A204.1 (cell line): ENCODE measurements around the gene TARP.
"Not testable (repeated sequence)": the region's sequence is repeated elsewhere in the genome, so short reads cannot be mapped to it uniquely, and the experiment has no call there.

Experiments used
- FAIRE-seq: peaks from 2 replicates; lab custom pipeline; 2012; peaks lifted over from hg19 to GRCh38; lab: Jason Lieb, UNC

The TARP gene

DNA sequence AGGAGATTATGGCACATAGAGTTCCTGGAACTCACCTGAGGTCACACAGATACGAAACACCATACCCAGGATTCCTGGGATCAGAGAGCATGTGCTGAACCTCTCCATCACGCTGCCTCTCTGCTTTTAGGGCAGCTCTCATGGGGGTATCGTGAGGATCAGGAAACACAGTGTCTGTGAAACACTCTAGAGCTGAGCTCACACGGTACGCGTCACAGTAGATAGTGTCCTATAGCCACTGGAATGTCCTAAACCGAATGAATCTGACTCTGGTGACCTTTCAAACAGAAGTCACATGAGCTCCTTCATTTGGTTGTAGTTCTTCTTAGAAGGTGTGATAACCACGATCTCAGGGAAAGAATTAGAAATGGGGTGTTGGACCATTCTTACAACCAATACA, 14.3 kb downstream of the TARP start:
- not testable (repeated sequence) for FAIRE-seq

DNA sequence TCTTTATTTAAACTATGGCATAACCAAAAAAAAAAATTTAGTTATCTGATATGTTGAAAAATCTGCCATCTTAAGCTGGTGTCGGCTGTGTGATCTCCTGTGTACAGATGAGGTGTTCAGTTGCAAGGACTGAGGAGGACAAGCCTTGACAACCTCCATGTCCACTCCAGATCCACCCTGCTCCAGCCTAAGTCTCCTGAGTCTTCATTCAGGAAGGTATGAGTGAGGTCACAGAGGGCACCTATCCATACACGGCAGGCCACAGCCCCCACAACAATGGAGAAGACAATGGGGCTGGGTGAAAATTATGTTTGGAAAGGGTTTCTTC, 16.1 kb downstream of the TARP start:
- FAIRE-seq: no peak

DNA sequence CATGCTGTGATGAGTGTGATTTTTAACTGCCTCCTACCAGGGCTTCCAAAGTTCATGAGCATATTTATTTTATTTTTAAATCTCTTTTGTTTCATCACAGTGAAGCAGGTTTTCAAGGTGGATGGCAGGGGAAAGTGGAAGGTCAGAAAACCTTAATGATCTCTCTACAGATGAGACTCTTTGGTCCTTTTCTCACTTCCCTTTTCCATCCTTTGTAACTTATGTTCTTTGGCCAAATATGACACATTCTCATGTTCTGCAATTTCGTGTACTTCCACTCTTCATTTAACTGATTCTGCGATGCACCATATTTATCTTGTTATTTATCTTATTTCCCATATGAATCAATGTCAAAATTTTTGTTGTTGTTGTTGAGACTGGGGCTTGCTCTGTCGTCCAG, 23.6 kb downstream of the TARP start:
- not testable (repeated sequence) for FAIRE-seq

DNA sequence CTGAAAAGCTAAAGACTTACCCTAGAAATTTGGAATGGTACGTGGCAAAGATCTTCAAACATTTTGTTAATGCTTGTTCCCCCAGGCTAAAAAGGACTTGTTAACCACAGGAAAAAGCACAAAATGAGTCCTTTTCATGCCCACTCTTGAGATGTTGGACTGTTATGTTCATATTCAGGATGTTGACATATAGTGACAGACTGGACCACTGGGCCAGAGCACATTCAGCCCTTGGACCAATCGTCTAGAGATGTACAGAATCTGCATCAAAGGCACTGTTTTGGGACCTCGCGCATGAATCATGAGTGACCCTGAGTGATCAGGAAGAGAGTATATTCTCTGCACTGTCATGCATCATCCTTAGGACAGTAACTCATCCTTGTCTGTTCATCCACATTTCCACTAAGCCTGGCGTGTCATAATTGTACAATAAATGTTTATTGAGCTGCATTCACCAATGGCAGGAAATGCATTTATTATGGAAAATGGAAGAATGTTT, 25.3 kb downstream of the TARP start:
- FAIRE-seq: no peak

DNA sequence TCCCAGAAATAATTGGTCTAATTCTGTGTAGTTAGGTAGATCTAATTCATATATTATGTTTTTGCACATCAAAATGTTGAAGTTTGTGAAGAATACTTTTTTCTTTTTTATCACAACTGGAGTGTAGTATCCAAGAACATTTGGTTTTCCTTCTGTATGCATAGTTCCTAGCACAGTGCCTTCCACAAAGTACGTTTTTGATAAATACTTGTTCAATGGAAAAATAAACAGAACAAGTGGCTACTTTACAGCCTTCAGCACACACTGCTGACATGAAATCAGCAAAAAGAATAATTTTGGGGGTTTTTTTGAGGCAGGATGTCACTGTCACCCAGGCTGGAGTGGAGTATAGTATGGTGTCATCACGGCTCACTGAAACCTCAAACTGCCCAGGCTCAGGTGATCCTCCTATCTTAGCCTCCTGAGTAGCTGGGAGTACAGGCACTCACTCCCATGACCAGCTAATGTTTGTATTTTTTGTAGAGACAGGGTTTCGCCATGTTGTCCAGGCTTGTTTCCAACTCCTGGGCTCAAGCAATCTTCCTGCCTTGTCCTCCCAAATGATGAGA, 27.9 kb downstream of the TARP start:
- no peak for FAIRE-seq

DNA sequence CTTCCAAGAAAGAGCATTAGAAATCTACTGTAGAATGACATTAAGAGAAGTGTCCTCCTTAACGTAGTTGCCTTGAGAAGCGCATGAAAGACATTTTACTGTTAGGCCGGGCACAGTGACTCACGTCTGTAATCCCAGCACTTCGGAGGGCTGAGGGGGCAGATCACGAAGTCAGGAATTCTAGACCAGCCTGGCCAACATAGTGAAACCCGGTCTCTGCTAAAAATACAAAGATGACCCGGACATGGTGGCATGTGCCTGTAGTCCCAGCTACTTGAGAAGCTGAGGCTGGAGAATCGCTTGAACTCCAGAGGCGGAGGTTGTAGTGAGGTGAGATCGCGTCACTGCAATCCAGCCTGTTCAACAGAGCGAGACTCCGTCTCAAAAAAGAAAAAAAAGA, 28.9 kb downstream of the TARP start:
- no peak for FAIRE-seq

DNA sequence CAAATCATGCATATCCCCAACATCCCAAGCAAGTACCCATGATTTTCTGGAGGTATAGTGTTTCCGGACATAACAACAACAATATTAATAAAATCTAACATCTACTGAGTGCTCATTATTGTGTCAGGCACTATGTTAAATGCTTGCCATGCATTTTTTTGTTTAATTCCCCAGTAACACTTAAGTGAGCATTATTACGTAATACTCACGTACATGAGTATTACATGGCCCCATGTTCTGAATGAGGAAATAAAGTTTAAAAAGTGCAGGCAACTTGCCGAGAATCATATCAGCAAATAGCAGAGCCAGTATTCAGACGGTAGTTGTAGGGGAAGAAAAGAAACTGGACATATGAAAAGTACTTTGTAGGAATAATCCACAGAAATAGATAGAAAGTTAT, 30.1 kb downstream of the TARP start:
- FAIRE-seq: not testable (repeated sequence)

DNA sequence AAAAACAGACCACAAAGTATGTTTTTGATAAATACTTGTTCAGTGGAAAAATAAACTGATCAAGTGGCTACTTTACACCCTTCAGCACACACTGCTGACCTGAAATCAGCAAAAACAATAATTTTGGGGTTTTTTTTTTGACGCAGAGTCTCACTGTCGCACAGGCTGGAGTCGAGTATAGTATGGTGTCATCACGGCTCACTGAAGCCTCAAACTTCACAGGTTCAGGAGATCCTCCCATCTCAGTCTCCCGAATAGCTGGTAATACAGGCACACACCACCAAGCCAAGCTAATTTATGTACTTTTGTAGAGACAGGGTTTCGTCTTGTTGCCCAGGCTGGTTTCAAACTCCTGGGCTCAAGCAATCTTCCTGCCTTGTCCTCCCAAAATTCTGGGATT, 30.6 kb downstream of the TARP start:
- FAIRE-seq: no peak

DNA sequence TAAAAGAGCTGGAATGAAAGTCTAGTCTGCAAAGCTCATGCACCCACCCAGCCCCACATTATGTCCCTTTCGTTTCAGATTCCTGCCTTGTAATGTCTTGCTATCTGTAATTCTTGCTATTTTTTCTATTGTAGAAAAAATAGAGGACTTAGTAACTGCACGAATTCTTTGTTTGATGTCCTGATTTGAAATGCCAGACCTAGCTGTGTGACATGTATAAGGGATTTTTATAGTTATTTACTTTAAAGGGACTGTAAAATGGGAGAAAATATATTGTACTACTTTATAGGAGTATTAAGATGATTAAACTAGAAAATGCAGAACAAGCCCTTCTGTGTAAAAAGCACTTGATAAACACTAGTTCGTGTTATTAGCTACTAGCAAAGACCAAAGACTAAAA, 32.4 kb downstream of the TARP start:
- no peak for FAIRE-seq

DNA sequence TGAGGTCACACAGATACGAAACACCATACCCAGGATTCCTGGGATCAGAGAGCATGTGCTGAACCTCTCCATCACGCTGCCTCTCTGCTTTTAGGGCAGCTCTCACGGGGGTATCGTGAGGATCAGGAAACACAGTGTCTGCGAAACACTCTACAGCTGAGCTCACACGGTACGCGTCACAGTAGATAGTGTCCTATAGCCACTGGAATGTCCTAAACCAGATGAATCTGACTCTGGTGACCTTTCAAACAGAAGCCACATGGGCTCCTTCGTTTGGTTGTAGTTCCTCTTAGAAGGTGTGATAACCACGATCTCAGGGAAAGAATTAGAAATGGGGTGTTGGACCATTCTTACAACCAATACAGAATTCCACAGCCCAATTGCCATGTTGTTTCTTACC, 34.3 kb downstream of the TARP start:
- not testable (repeated sequence) for FAIRE-seq

DNA sequence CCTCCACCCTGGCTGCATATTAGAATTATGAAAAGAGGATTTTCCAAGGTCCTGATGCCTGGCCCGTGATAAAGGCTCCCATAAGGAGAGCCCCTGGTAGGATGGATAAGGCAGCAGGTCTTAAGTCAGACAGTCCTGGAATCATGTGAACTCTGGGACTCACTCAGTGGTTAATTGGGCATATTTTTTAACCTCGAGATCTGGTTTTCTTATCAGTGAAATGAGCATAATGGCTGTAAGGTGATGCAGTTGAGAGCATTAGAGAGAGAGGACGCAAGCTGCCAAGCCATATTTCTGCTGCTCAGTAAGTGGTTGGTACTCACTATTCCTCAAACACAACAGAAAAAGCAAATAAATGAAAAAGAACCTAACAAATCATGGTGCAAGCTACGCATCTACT, 37.8 kb downstream of the TARP start:
- FAIRE-seq: no peak

DNA sequence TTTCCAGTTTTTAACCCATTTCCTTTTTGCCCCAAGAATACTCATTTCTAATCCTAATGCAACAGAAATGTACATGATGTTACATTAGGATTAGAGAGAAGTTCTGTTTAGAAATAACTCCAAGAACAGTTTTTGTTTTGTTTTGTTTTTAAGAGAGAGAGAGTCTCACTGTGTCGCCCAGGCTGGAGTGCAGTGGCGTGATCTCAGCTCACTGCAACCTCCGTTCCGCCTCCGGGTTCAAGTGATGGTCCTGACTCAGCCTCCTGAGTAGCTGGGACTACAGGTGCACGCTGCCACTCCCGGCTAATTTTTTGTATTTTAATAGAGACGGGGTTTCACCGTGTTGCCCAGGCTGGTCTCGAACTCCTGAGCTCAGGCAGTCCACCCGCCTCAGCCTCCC, 38.7 kb downstream of the TARP start:
- FAIRE-seq: not testable (repeated sequence)

DNA sequence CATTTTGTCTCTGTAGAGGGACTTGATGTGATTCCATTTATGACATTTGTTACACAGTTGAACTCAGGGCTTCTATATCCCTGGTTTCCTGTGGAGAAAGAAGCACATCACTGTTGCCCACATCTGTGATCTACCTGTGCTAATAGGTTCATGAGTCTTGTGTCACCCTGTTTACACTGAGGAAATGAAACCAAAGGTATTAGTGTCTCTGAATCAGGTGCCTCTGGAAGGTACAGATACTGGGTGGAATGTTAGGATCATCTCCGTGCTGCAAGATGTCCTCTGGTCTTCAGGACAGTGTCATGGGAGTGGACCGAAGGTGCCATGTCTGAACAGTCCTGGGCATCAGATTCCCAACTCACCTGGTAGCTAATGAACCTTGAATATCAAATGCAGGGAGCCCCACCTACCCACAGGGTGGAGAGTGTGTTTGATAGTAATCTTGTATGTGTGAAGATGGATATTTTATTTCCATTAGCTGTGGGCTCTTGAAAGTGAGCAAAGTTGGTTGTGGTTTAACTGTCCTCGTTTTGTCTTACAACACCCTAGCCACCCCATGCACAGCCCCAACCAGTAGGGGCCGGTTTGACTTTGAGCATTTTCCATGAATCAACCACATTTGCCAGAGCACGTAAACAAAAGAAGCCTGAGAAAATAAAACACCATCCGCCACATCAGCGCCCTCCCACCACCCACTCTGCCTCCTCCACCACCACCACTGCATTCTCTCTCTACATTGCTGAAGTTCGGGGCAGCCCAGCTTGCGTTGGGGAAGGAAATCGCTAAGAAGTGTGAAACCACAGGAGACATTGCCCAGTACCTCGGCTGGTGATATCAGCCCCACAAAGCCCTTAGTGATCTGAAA, 40.7 kb downstream of the TARP start:
- FAIRE-seq: no peak

DNA sequence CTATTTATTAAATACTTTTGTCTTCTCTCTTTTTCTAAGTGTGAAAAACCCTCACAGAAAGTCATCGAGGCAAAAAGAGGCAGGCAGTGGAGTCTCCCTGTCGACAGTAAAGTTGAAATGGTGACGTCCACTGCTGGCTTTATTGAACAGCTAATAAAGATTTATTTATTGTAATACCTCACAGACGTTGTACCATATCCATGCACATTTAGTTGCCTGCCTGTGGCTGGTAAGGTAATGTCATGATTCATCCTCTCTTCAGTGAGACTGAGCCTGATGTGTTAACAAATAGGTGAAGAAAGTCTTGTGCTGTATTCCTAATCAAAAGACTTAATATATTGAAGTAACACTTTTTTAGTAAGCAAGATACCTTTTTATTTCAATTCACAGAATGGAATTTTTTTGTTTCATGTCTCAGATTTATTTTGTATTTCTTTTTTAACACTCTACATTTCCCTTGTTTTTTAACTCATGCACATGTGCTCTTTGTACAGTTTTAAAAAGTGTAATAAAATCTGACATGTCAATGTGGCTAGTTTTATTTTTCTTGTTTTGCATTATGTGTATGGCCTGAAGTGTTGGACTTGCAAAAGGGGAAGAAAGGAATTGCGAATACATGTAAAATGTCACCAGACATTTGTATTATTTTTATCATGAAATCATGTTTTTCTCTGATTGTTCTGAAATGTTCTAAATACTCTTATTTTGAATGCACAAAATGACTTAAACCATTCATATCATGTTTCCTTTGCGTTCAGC, 43.4 kb downstream of the TARP start:
- no peak for FAIRE-seq

DNA sequence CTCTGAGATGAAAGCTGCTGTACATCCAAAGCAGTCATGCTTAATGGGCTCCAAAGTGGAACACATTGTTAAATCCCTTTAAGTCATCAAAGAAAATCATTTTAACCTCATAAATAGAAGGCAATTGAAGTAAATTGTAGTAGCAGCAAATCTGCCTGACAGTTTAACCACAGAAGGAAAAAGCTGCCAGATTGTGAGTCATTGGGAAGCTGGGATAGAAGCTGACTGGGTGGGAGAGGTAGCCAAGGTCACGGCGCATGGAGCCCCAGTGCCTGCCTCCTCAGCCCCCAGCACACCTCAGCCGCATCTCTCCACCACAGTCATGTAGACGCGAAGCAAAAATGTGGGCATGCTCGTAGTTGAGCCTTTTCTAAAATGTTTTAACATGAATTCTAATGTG, 44.0 kb downstream of the TARP start:
- FAIRE-seq: no peak

DNA sequence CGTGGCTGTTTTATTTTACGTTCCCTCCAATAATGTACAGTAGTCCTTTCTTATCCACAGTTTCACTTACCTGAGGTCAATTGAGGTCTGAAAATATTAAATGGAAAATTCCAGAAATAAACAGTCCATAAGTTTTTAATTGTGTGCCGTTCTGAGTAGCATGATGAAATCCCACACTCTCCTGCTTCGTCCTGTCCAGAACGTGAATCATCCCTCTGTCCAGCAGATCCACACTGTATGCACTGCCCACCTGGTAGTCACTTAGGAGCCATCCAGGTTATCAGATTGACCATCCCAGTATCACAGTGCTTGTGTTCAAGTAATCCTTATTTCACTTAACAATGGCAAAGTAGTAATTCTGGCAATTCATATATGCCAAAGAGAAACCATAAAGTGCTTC, 49.0 kb downstream of the TARP start:
- FAIRE-seq: no peak

DNA sequence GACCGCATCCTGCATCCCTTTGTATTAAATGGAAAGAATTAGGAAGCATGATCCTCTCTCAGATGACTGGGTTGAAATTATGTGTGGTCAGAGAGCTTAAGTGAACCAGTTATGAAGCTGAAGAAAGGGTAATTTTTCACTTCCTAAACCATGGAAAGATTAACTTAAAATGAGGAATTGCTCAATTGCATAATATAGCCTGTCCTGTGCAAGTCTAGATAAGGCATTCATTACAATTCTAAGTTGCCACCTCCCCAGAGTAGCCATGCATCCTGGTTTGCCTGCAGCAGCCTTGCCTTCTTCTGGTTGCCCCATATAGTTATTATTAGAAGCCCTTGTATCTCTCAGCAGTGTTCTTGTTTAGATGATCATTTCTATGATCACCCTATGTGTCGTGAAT, 50.1 kb downstream of the TARP start:
- no peak for FAIRE-seq

DNA sequence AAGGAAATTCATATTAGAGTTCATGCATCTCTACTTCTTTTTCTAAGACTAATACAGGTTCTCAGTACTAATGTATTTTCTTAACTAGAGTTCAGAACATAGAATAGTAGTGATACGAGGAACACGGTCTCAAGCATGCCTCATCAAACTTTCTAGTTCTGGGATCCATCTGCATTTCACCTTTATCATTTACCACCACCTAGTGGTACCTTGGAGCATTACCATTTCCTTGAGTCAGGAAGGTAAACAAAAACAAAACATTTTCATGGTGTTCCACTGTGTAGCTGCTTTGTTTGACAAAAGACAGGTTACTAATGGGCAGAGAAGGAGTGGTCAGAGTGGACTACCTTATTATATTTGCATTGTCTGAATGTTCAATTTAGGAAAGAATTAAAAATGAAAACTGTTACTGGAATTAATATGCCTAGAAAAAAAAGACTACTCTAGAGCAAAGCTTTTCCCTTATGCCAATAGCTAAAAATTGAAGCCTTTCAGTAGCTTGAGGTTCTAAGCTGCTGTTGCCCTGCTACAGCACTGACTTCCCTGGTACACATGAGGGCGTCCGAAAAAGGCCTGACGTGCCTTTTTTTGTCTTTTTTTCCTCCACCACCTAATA, 50.8 kb downstream of the TARP start:
- peak; percentile 92 for FAIRE-seq

DNA sequence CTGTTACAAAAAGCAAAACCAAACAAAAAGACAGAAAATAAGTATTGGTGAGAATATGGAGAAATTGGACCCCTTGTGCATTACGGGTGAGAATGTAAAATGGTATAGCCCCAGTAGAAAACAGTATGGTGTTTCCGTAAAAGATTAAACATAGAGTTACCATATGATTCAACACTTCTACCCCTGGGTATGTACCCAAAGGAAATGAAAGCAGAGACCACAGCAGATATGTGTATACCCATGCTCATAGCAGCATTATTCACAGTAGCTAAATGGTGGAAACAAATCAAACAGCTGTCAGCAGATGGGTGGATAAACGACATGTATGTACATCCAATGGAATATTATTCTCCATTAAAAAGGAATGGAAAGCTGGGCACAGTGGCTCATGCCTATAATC, 53.0 kb downstream of the TARP start:
- no peak for FAIRE-seq

DNA sequence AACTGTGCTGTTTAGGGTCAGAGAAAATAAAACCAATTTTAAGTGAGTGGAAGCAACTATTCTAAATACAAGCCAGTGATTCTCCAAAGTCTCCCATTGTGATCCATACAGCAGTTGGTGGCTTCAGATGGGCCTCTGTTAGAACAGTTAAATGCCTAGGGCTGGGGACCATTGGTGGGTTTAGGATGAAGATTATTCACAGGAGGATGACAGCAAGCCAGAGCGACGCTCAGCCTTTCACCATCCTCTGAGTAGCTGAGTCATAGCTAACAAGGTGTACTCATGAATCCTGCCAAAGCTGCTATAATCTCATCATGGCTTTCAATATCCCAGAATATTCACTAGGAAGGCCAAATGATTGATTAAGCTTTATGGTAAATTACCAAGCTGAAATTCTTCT, 55.8 kb downstream of the TARP start:
- no peak for FAIRE-seq

DNA sequence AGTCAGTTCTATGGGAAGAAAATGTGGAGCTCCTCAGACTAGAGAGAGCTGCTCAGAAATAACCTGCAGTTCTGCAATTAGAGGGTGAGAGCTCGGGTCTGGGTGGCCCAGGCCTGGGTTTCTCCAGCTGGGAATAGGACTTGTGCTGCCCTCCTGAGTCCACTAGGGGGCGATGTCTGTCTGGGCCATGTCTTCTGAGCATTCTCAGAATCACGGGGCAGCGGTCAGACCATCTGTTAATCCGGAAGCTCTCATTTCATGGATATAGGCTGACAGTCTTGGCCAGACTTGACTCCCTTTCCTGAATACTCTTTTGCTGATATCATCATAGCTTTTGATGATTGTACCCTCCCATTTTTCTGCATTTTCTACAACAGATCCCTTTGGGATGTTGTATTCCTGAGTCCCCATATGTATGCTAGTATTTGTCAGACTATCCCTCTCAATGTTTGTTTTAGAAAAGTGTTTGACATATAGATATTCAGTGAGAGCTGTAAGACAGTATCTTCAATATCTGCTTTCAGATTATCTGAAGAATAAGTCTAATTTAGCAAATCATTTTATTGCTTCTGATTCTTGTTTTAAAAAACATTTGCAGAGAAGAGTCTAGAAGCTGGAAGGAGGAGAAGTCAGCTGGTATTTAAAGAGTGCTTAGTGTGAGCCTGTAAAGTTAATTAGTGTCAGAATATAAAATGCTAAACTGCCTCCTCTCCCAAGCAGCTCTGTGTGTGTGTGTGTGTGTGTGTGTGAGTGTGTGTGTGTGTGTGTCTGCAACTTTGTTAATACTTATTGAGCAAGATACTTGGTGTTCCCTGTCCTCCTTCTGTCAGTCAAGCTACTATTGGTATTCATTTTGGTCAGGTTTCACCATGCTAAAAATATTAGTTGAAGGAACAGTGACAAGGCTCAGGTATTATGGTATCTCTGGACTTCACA, 57.4 kb downstream of the TARP start:
- no peak for FAIRE-seq

DNA sequence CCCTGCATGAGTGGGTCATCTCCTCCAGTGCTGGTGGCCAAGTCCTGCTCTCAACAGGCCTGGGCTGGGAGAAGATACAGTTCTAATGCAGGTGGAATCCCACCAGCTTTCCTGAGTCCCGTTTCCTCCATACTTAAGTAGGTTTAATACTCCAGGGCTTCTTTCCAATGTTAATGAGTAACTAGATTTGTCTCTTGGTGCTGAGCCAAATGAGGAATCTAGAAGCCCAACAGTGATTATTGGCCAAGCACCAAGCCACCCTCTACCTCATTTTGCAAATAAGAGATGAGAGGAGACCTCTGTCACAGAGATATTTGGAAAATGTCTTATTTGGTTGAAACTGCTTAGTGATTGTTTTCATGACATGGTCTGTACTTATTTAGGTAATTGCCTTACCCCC, 58.3 kb downstream of the TARP start:
- no peak for FAIRE-seq
